RWPE1 (cell line): Measurements from ENCODE around the gene MRPL49.

ENCODE experiments used
- CTCF ChIA-PET: fragments of 350-600 bp; sonication (Branson Sonifier 250); formaldehyde crosslinking; extraction: SDS; loops from one replicate; lab custom pipeline; 2021; lab: Yijun Ruan, JAX
- POLR2A ChIA-PET: fragments of 400-600 bp; formaldehyde crosslinking; extraction: SDS; loops from one replicate; lab custom pipeline; 2020; ENCODE audit warnings: antibody characterized with exemption; ENCODE audit not compliant: low non-redundant PET; lab: Yijun Ruan, JAX
- DNase-seq: peaks from one replicate; pipeline ENCODE4 v3.0.0; 2012; ENCODE audit warnings: low spot score
- H3K27ac ChIP-seq: fragments of 450-650 bp; 2 replicates; pipeline ENCODE4 v1.5.1; 2017
- TF ChIP-seq, protein P1 (sequence below): fragments of 450-650 bp; conservative IDR thresholded peaks from 2 replicates; pipeline ENCODE4 v1.5.1; 2017; ENCODE audit warnings: low read depth, mild to moderate bottlenecking

The MRPL49 gene

DNA sequence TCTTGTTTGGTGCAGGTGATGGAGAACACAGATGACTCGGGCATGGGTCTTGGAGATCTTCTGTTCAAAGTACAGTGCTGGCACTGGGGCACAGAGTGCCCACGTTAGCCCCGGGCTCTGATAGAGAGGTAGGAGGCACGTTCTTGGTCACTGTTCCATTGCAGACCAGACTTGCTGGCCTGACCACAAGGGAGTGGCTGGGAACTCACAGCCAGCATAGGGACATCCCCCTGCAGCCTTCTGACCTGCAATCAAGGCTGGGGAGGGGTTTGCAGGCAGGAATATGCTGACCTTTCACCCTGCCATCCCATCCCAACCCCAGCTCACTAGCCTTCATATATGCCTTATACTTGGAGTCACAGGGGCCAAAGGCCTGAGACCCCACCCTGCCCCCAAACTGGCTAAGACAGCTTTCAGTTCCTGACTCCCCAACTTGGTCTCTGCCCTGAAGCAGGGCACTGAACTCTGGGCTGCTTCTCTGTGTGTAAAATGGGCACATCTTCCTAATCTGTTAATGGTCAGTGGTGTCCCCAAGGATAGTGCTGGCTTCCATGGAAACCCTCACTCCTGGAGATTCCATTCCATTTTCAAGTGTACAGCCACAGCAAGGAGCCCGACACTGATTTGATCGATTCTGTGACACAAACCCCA, 4.6 kb downstream of the MRPL49 start:
- TF ChIP-seq, protein P1, sequence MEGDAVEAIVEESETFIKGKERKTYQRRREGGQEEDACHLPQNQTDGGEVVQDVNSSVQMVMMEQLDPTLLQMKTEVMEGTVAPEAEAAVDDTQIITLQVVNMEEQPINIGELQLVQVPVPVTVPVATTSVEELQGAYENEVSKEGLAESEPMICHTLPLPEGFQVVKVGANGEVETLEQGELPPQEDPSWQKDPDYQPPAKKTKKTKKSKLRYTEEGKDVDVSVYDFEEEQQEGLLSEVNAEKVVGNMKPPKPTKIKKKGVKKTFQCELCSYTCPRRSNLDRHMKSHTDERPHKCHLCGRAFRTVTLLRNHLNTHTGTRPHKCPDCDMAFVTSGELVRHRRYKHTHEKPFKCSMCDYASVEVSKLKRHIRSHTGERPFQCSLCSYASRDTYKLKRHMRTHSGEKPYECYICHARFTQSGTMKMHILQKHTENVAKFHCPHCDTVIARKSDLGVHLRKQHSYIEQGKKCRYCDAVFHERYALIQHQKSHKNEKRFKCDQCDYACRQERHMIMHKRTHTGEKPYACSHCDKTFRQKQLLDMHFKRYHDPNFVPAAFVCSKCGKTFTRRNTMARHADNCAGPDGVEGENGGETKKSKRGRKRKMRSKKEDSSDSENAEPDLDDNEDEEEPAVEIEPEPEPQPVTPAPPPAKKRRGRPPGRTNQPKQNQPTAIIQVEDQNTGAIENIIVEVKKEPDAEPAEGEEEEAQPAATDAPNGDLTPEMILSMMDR = no peak
- no peak for DNase-seq
- ChIA-PET POLR2A (interaction anchor here (0.9 kb wide), 1 partner anchor 15 kb away, joined by 3 read pairs; the partner anchor contains the start of gene TM7SF2), CTCF (interaction anchor here (0.6 kb wide), 1 partner anchor 333 kb away, joined by 3 read pairs; no protein-coding TSS in a partner anchor)
- H3K27ac ChIP-seq = peak overlapping the region; percentile 51

DNA sequence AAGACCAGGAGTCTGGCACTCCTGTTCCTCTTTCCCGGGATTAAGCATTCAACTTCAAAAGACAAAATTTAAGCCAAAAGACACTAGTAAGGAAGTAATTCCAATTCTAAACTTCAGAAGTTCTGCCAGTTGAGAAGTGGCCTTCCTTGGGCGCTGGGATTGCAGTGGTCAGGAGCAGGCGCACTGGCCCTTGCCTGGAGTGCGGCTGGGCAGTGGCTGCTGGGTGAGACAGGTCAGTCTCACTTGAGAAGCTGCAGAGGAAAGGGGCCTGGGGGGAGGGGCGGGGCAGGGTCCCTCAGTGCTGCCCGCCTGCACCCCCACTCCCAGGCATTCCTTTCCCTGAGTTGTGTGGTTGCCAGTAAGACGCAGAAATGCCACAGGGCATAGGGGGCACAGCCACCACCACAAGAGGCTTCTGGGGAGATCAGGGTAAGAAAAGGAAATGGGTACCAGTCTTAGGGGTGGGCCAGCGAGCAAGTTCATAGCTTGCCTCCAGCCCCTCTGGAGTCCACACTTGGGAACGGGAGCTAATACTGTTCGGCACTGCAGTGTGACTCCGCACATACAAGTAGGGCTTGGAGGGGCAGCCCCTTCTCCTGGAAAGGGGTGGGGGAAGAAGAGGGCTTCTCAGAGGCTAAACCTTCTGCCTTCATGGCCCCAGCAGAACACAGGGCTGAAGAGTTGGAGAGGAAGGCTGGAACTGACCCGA, 5.5 kb downstream of the MRPL49 start:
- DNase-seq = no peak
- ChIA-PET POLR2A (no interaction called here), CTCF (interaction anchor here (0.6 kb wide), 1 partner anchor 334 kb away, joined by 3 read pairs; no protein-coding TSS in a partner anchor)
- H3K27ac ChIP-seq = peak overlapping the region; percentile 43
- TF ChIP-seq, protein P1 = no peak

DNA sequence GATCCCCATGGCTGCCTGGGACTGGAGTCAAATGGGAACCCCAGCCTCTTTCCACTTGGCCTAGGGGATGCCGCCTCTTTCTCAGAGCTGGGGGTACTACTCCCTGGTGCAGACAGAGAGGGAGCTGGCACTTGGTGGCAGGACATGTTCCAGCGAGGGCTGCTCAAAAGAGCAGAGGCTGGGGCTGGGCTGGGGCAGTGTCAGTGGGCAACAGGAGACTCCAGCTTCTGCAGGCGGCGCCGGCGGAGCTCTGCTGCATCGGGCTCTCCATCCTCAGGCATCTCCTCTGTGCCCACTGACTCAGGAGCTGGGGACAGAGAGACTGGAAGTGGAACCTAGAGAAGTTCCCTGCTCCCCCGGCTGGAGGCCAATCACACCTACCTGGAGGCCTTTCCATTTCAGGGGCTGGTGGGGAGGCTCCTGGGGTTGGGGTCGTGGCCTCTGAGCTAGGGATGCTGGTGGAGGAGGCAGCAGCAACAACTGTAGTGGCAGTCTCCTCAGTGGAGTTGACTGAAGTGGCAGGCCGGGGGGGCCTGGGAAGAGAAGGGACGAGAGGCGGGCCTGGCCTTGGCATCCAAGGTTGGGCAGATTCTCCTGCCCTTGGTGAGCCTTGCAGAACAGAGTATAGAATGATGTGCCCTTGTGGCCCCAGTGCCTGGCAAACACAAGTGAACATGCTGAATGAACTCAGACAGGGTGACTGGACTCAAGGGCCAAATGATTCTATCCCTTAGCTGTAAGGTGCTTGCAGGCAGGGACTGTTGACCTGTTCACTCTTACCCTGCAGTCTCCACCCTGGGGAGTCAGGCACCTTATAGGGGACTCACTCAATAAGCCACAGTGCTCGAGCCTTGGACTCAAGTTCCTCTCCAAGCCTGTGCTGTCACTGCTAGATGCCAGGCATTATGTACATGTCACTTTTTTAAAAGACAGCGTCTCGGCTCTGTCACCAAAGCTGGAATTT, 6.3 kb downstream of the MRPL49 start:
- ChIA-PET CTCF (interaction anchor here (1.2 kb wide), 1 partner anchor 11 kb away, joined by 6 read pairs; the partner anchor contains the start of gene ZNHIT2), POLR2A (interaction anchor here (0.6 kb wide), 1 partner anchor 59 kb away, joined by 4 read pairs; no protein-coding TSS in a partner anchor)
- TF ChIP-seq, protein P1 = no peak
- DNase-seq = no peak
- H3K27ac ChIP-seq = peak overlapping the region; percentile 43

DNA sequence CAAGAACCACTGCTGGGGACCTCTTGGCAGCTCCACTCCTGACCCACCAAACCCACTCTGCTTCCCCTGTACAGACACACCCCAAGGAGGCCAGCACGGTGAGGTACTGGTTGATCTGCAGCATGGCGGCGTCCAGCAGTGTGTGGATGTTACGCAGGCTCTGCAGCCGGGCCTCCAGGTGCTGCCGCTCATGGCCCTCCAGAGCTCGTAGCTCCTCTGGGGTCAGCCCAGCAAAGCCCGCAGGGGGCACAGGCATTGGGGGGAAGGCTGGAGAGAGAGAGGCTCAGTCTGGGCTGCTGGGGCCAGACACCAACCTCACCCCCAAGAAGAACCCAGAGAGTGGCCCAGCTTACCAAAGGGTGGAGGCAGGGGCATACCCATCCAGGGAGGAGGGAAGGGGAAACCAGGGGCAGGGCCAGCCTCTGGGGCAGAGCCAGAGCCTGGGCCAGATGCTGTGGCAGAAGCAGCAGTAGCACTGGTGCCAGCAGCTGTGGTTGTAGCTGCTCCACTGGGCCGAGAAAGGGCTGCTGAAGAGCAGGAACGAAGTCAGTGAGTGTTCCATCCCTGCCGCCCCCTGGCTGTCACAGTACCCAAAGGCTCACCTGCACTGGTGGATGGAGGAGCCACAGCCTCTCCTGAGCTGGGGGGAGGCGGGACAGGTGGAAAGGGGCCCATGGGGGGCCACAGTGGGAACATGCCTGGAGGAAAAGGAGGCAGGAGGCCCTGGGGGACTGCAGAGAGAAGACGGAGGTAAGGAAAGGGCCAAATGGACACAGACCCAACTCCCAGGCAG, 7.7 kb downstream of the MRPL49 start:
- no peak for DNase-seq
- POLR2A ChIA-PET = interaction anchor here (0.8 to 2.7 kb wide), 2 partner anchors 8 to 51 kb away, joined by 3 to 9 read pairs; partner anchors contain the start of genes FAU and MRPL49
- TF ChIP-seq, protein P1 = no peak
- H3K27ac ChIP-seq = peak overlapping the region; percentile 32
- CTCF ChIA-PET = no interaction called here

DNA sequence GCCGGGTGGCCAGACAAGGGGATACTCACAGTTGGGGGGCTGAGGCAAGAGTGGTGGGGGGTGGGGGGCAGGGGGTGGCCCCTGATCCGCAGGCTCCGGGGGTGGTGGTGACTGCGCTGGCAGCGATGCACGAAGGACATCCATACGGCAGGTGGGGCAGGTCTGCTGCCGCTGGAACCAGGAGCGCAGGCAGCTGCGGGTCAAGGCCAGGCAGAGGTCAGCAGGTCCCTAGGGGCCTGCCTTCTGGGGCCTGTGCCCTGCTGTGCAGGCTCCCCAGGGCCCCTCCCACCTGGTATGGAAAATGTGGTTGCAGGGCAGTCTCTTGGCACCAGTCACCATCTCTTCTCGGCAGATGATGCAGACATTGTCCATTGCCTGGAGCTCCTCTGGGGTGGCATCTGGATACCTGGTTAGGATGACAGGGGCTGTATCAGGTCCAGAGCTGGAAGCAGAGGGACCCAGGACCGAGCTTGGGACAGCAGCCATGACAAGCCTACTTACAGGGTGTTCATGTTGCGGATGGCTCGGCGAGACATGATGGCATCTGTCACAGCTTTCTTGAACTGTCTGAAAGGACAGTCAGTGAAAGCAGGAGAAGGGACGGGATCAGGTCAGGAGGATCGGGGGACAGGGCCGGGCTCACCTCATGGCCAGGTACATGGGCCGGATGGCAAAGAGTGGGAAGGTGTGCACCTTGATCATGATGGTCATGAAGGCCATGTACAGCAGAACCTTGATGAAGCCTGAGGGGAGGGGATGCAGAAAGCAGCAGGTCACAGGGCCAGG, 8.7 kb downstream of the MRPL49 start:
- DNase-seq = no peak
- ChIA-PET POLR2A (interaction anchor here (0.6 to 2.7 kb wide), 2 partner anchors 9 to 51 kb away, joined by 3 to 9 read pairs; partner anchors contain the start of genes CAPN1, FAU and MRPL49), CTCF (no interaction called here)
- TF ChIP-seq, protein P1 = no peak
- peak overlapping the region; percentile 32; the same call in 1 of the 2 replicates for H3K27ac ChIP-seq
